ENCODE data around the gene LMF1. TPM values are rescaled to one million over a fixed set of nuclear protein-coding genes. Genes with fewer than 3 reads are reported as not detected.

The LMF1 gene
- polyA plus RNA-seq, 2 donors = 8.2 to 17.2 TPM

GRCh38 chr16:947255-947921, 23.4 kb downstream of the LMF1 start:
- Histone ChIP-seq H3K9me3 (ENCODE audit: control insufficient read depth in 2 of 2, insufficient read depth in 1 of 2, low read depth in 1 of 2, low read length in 1 of 2) (peaks cover 0 to 6% of the 10 kb centered on the region in 2 donors), H3K27ac (ENCODE audit: low read depth in 2 of 2, low read length in 1 of 2) (no peak overlapping the region), H3K4me3 (ENCODE audit: low read depth in 1 of 2, low read length in 2 of 2) (no peak overlapping the region), H3K27me3 (ENCODE audit: control insufficient read depth in 1 of 2, insufficient read depth in 2 of 2, low read length in 2 of 2) (no peaks in the 10 kb centered on the region), H3K4me1 (ENCODE audit: control insufficient read depth in 2 of 2, insufficient read depth in 2 of 2, low read length in 1 of 2) (peaks cover 0 to 1% of the 10 kb centered on the region in 2 donors), H3K36me3 (ENCODE audit: control insufficient read depth in 2 of 2, insufficient read depth in 2 of 2, low read length in 1 of 2) (peaks cover 4 to 18% of the 10 kb centered on the region in 2 donors)
- WGBS, 2 donors = 81 to 85% methylated on average over 21 of the region's 21 CpGs

- Histone ChIP-seq H3K27me3 (ENCODE audit: control insufficient read depth in 1 of 2, insufficient read depth in 2 of 2, low read length in 2 of 2) (no peaks in the 10 kb centered on the region), H3K36me3 (ENCODE audit: control insufficient read depth in 2 of 2, insufficient read depth in 2 of 2, low read length in 1 of 2) (peaks cover 0 to 8% of the 10 kb centered on the region in 2 donors), H3K4me1 (ENCODE audit: control insufficient read depth in 2 of 2, insufficient read depth in 2 of 2, low read length in 1 of 2) (no peaks in the 10 kb centered on the region), H3K4me3 (ENCODE audit: low read depth in 1 of 2, low read length in 2 of 2) (no peak overlapping the region), H3K27ac (ENCODE audit: low read depth in 2 of 2, low read length in 1 of 2) (no peak overlapping the region), H3K9me3 (ENCODE audit: control insufficient read depth in 2 of 2, insufficient read depth in 1 of 2, low read depth in 1 of 2, low read length in 1 of 2) (peaks cover 0 to 4% of the 10 kb centered on the region in 2 donors)
- WGBS, 2 donors = 94% methylated on average over 8 of the region's 8 CpGs
These were observed 24.8 kb downstream of the LMF1 start for GRCh38 chr16:946048-946395.

- Histone ChIP-seq H3K4me3 (ENCODE audit: low read depth in 1 of 2, low read length in 2 of 2) (no peak overlapping the region), H3K27me3 (ENCODE audit: control insufficient read depth in 1 of 2, insufficient read depth in 2 of 2, low read length in 2 of 2) (no peaks in the 10 kb centered on the region), H3K36me3 (ENCODE audit: control insufficient read depth in 2 of 2, insufficient read depth in 2 of 2, low read length in 1 of 2) (peaks cover 0 to 8% of the 10 kb centered on the region in 2 donors), H3K9me3 (ENCODE audit: control insufficient read depth in 2 of 2, insufficient read depth in 1 of 2, low read depth in 1 of 2, low read length in 1 of 2) (peaks cover 0 to 4% of the 10 kb centered on the region in 2 donors), H3K4me1 (ENCODE audit: control insufficient read depth in 2 of 2, insufficient read depth in 2 of 2, low read length in 1 of 2) (no peaks in the 10 kb centered on the region), H3K27ac (ENCODE audit: low read depth in 2 of 2, low read length in 1 of 2) (no peak overlapping the region)
- 74 to 92% methylated on average over 10 of the region's 10 CpGs for WGBS, 2 donors
These were observed 25.3 kb downstream of the LMF1 start for GRCh38 chr16:945271-946047.

- Histone ChIP-seq H3K4me3 (ENCODE audit: low read depth in 1 of 2, low read length in 2 of 2) (no peak overlapping the region), H3K9me3 (ENCODE audit: control insufficient read depth in 2 of 2, insufficient read depth in 1 of 2, low read depth in 1 of 2, low read length in 1 of 2) (peaks cover 0 to 4% of the 10 kb centered on the region in 2 donors), H3K27me3 (ENCODE audit: control insufficient read depth in 1 of 2, insufficient read depth in 2 of 2, low read length in 2 of 2) (no peaks in the 10 kb centered on the region), H3K36me3 (ENCODE audit: control insufficient read depth in 2 of 2, insufficient read depth in 2 of 2, low read length in 1 of 2) (peaks cover 0 to 13% of the 10 kb centered on the region in 2 donors), H3K27ac (ENCODE audit: low read depth in 2 of 2, low read length in 1 of 2) (no peak overlapping the region), H3K4me1 (ENCODE audit: control insufficient read depth in 2 of 2, insufficient read depth in 2 of 2, low read length in 1 of 2) (no peaks in the 10 kb centered on the region)
- 96 to 99% methylated on average over 5 of the region's 5 CpGs for WGBS, 2 donors
These were observed 26.8 kb downstream of the LMF1 start for GRCh38 chr16:943971-944370.

- 89 to 96% methylated on average over 4 of the region's 4 CpGs for WGBS, 2 donors
- H3K27me3 ChIP-seq (ENCODE audit: control insufficient read depth in 1 of 2, insufficient read depth in 2 of 2, low read length in 2 of 2) = no peaks in the 10 kb centered on the region
- H3K27ac ChIP-seq (ENCODE audit: low read depth in 2 of 2, low read length in 1 of 2) = no peak overlapping the region
- H3K4me1 ChIP-seq (ENCODE audit: control insufficient read depth in 2 of 2, insufficient read depth in 2 of 2, low read length in 1 of 2) = no peaks in the 10 kb centered on the region
- peaks cover 0 to 13% of the 10 kb centered on the region in 2 donors for H3K36me3 ChIP-seq (ENCODE audit: control insufficient read depth in 2 of 2, insufficient read depth in 2 of 2, low read length in 1 of 2)
- peaks cover 0 to 4% of the 10 kb centered on the region in 2 donors for H3K9me3 ChIP-seq (ENCODE audit: control insufficient read depth in 2 of 2, insufficient read depth in 1 of 2, low read depth in 1 of 2, low read length in 1 of 2)
- H3K4me3 ChIP-seq (ENCODE audit: low read depth in 1 of 2, low read length in 2 of 2) = no peak overlapping the region
These were observed 28.2 kb downstream of the LMF1 start for GRCh38 chr16:942436-943060.

- 92 to 96% methylated on average over 17 of the region's 17 CpGs for WGBS, 2 donors
- Histone ChIP-seq H3K4me1 (ENCODE audit: control insufficient read depth in 2 of 2, insufficient read depth in 2 of 2, low read length in 1 of 2) (no peaks in the 10 kb centered on the region), H3K36me3 (ENCODE audit: control insufficient read depth in 2 of 2, insufficient read depth in 2 of 2, low read length in 1 of 2) (peaks cover 0 to 10% of the 10 kb centered on the region in 2 donors), H3K9me3 (ENCODE audit: control insufficient read depth in 2 of 2, insufficient read depth in 1 of 2, low read depth in 1 of 2, low read length in 1 of 2) (peaks cover 0 to 4% of the 10 kb centered on the region in 2 donors), H3K4me3 (ENCODE audit: low read depth in 1 of 2, low read length in 2 of 2) (no peak overlapping the region), H3K27me3 (ENCODE audit: control insufficient read depth in 1 of 2, insufficient read depth in 2 of 2, low read length in 2 of 2) (no peaks in the 10 kb centered on the region), H3K27ac (ENCODE audit: low read depth in 2 of 2, low read length in 1 of 2) (no peak overlapping the region)
These were observed 30.8 kb downstream of the LMF1 start for GRCh38 chr16:939941-940340.

GRCh38 chr16:939311-939710, 31.5 kb downstream of the LMF1 start:
- 93 to 97% methylated on average over 27 of the region's 27 CpGs for WGBS, 2 donors
- Histone ChIP-seq H3K9me3 (ENCODE audit: control insufficient read depth in 2 of 2, insufficient read depth in 1 of 2, low read depth in 1 of 2, low read length in 1 of 2) (peaks cover 0 to 4% of the 10 kb centered on the region in 2 donors), H3K27me3 (ENCODE audit: control insufficient read depth in 1 of 2, insufficient read depth in 2 of 2, low read length in 2 of 2) (no peaks in the 10 kb centered on the region), H3K4me3 (ENCODE audit: low read depth in 1 of 2, low read length in 2 of 2) (no peak overlapping the region), H3K27ac (ENCODE audit: low read depth in 2 of 2, low read length in 1 of 2) (no peak overlapping the region), H3K36me3 (ENCODE audit: control insufficient read depth in 2 of 2, insufficient read depth in 2 of 2, low read length in 1 of 2) (peaks cover 0 to 8% of the 10 kb centered on the region in 2 donors), H3K4me1 (ENCODE audit: control insufficient read depth in 2 of 2, insufficient read depth in 2 of 2, low read length in 1 of 2) (no peaks in the 10 kb centered on the region)

GRCh38 chr16:938752-939151, 32.0 kb downstream of the LMF1 start:
- Histone ChIP-seq H3K27me3 (ENCODE audit: control insufficient read depth in 1 of 2, insufficient read depth in 2 of 2, low read length in 2 of 2) (no peaks in the 10 kb centered on the region), H3K36me3 (ENCODE audit: control insufficient read depth in 2 of 2, insufficient read depth in 2 of 2, low read length in 1 of 2) (peaks cover 0 to 9% of the 10 kb centered on the region in 2 donors), H3K9me3 (ENCODE audit: control insufficient read depth in 2 of 2, insufficient read depth in 1 of 2, low read depth in 1 of 2, low read length in 1 of 2) (peaks cover 0 to 4% of the 10 kb centered on the region in 2 donors), H3K4me3 (ENCODE audit: low read depth in 1 of 2, low read length in 2 of 2) (no peak overlapping the region), H3K27ac (ENCODE audit: low read depth in 2 of 2, low read length in 1 of 2) (no peak overlapping the region), H3K4me1 (ENCODE audit: control insufficient read depth in 2 of 2, insufficient read depth in 2 of 2, low read length in 1 of 2) (no peaks in the 10 kb centered on the region)
- 78 to 88% methylated on average over 9 of the region's 9 CpGs for WGBS, 2 donors

GRCh38 chr16:938136-938535, 32.6 kb downstream of the LMF1 start:
- WGBS, 2 donors = 84 to 95% methylated on average over 16 to 18 of the region's 18 CpGs
- Histone ChIP-seq H3K36me3 (ENCODE audit: control insufficient read depth in 2 of 2, insufficient read depth in 2 of 2, low read length in 1 of 2) (peaks cover 0 to 15% of the 10 kb centered on the region in 2 donors), H3K27me3 (ENCODE audit: control insufficient read depth in 1 of 2, insufficient read depth in 2 of 2, low read length in 2 of 2) (no peaks in the 10 kb centered on the region)

More at GRCh38 chr16:938136-938535, 32.6 kb downstream of the LMF1 start:
- H3K4me1 ChIP-seq (ENCODE audit: control insufficient read depth in 2 of 2, insufficient read depth in 2 of 2, low read length in 1 of 2) = no peaks in the 10 kb centered on the region
- peaks cover 0 to 4% of the 10 kb centered on the region in 2 donors for H3K9me3 ChIP-seq (ENCODE audit: control insufficient read depth in 2 of 2, insufficient read depth in 1 of 2, low read depth in 1 of 2, low read length in 1 of 2)
- H3K4me3 ChIP-seq (ENCODE audit: low read depth in 1 of 2, low read length in 2 of 2) = no peak overlapping the region
- H3K27ac ChIP-seq (ENCODE audit: low read depth in 2 of 2, low read length in 1 of 2) = no peak overlapping the region
